ENCODE results near the gene CBARP. TPM values are rescaled to one million over a fixed set of nuclear protein-coding genes. Genes with fewer than 3 reads are reported as not detected.
"Not testable (repeated sequence)": the region's sequence is repeated elsewhere in the genome, so short reads cannot be mapped to it uniquely, and the experiment has no call there.

The CBARP gene
- total and polyA plus RNA-seq, 4 donors: 0.05 to 0.25 (median 0.06) TPM; not detected in 1

- peak; percentile 100 for DNase-seq (ENCODE audit: low spot score)
- H3K36me3 ChIP-seq (ENCODE audit: control insufficient read depth in 4 of 4, insufficient read depth in 3 of 4, low read depth in 1 of 4, low read length in 3 of 4): no peaks in the 10 kb centered on the region
- no peaks in the 10 kb centered on the region for H3K27me3 ChIP-seq (ENCODE audit: control insufficient read depth in 4 of 4, insufficient read depth in 4 of 4, low read length in 3 of 4)
- peaks cover 4 to 47% (median 18%) of the 10 kb centered on the region in 4 donors for H3K4me1 ChIP-seq (ENCODE audit: control insufficient read depth in 4 of 4, insufficient read depth in 4 of 4, low read length in 3 of 4)
- WGBS: 3% methylated on average over 114 of the region's 114 CpGs
- H3K4me3 ChIP-seq (ENCODE audit: low read depth in 1 of 3, low read length in 3 of 3): peak within 1 kb of the TSS; percentile 67 to 90 (median 72)
- TF ChIP-seq HNF4A (conservative IDR thresholded peaks at IDR 0.05) (no peak), CTCF (IDR thresholded peaks at IDR 0.05; ENCODE audit: low read depth, low read length, missing input control) (no peak), ATF3 (IDR thresholded peaks at IDR 0.05) (no peak), EGR1 (IDR thresholded peaks at IDR 0.05; ENCODE audit: low read depth in 2 of 2) (no peak), SP1 (IDR thresholded peaks at IDR 0.05) (peak; percentile 92), GABPA (IDR thresholded peaks at IDR 0.05 in 1 of 2, conservative IDR thresholded peaks at IDR 0.05 in 1 of 2) (peak in 1 of 2 donors; percentile 27), MAX (IDR thresholded peaks at IDR 0.05) (no peak), REST (IDR thresholded peaks at IDR 0.05) (peak; percentile 14), JUND (IDR thresholded peaks at IDR 0.05) (no peak), ZBTB33 (IDR thresholded peaks at IDR 0.05) (no peak), TAF1 (conservative IDR thresholded peaks at IDR 0.05) (no peak), FOXA2 (IDR thresholded peaks at IDR 0.05) (no peak), RXRA (IDR thresholded peaks at IDR 0.05) (peak; percentile 23 to 56), NR2F2 (IDR thresholded peaks at IDR 0.05) (peak; percentile 81), HNF4G (IDR thresholded peaks at IDR 0.05) (no peak), FOXA1 (IDR thresholded peaks at IDR 0.05) (no peak), RAD21 (IDR thresholded peaks at IDR 0.05) (no peak), YY1 (IDR thresholded peaks at IDR 0.05) (peak; percentile 91)
- peak within 1 kb of the TSS; percentile 53 to 58 for H3K9ac ChIP-seq (ENCODE audit: low read depth in 1 of 2, low read length in 2 of 2)
- H3K9me3 ChIP-seq (ENCODE audit: control insufficient read depth in 4 of 4, low read length in 3 of 4): no peaks in the 10 kb centered on the region
- peak within 1 kb of the TSS; percentile 89 to 92 for H3K27ac ChIP-seq (ENCODE audit: low read depth in 1 of 2, low read length in 2 of 2)
Observed at GRCh38 chr19:1205114-1206099, 32.4 kb downstream of the CBARP start, which contains the start of gene STK11. TSS of gene STK11 (plus strand) at chr19:1205778. CDS start at chr19:1206914, 1,136 bp downstream.

- peaks cover 4 to 20% (median 6%) of the 10 kb centered on the region in 4 donors for H3K4me1 ChIP-seq (ENCODE audit: control insufficient read depth in 4 of 4, insufficient read depth in 4 of 4, low read length in 3 of 4)
- H3K27me3 ChIP-seq (ENCODE audit: control insufficient read depth in 4 of 4, insufficient read depth in 4 of 4, low read length in 3 of 4); H3K27ac ChIP-seq (ENCODE audit: low read depth in 1 of 2, low read length in 2 of 2); H3K9me3 ChIP-seq (ENCODE audit: control insufficient read depth in 4 of 4, low read length in 3 of 4); DNase-seq (ENCODE audit: low spot score); H3K4me3 ChIP-seq (ENCODE audit: low read depth in 1 of 3, low read length in 3 of 3); H3K36me3 ChIP-seq (ENCODE audit: control insufficient read depth in 4 of 4, insufficient read depth in 3 of 4, low read depth in 1 of 4, low read length in 3 of 4); H3K9ac ChIP-seq (ENCODE audit: low read depth in 1 of 2, low read length in 2 of 2): not testable (repeated sequence)
- 95% methylated on average over 4 of the region's 4 CpGs for WGBS
Observed at GRCh38 chr19:1200614-1201013, 37.2 kb downstream of the CBARP start.

Data from liver (tissue), 9 donors.